GM21515 (cell line): ENCODE measurements around the gene HLA-DMB.
A peak's percentile ranks its signal among the peaks of the same experiment; 100 is the strongest.

ENCODE experiments used
- ATAC-seq: cut with Tn5 transposase; IDR thresholded peaks from one replicate; pipeline ENCODE4 v1.9.1; 2021; ENCODE audit not compliant: unreplicated experiment

HLA-DMB gene

DNA sequence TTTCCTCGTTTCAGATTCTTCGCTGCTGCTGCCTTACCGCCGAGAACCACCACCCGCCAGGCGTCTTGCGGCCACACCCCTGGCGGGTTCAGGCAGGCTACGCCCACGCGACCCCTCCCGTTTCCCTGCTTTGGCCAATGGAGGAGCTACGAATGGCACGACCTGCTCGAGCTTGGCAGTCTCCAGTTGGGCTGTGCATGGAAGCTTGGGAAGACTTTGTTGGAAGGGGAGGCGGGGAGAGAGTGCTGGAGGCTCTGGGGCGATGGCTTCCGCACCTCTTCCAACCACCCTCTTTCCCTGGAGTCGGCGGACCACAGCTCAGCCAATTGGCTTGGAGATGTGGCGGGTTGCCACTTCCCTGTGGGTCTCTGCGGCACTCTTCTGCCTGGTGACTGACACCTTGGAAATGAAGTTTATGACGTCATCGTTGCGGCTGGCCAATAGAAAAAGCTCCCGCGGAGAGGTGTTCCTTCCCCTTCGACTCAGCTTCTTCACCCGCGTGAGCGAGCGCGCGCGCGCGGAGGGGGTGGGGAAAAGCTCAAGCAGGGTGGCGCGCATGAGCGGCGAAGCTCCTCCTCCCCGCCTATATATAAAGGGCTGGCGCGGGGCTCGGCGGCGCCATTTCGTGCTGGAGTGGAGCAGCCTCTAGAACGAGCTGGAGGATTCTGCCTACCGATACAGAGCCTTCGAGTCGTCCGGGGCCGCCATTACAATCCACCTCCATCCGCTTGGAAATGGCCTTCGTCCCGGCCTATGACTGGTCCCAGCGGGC is 30.9 kb upstream of the HLA-DMB start:
- ATAC-seq = peak; percentile 47

DNA sequence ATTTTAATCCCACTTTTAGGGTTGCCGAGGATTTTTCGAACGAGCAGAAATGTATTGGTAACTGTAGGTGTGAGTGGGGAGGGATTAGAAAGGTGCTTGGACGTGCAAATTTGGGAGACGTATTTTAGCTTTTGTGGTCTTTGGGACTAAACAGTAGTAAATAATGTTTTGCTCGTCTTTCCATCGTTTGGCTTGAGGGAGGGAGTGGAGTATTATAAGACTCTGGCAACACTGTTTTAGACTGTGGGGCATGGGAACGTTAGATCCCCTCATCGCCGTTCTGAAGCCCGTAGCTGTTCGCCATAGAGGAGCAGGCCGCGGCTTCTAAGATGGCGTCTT is 30.4 kb upstream of the HLA-DMB start:
- ATAC-seq = no peak

DNA sequence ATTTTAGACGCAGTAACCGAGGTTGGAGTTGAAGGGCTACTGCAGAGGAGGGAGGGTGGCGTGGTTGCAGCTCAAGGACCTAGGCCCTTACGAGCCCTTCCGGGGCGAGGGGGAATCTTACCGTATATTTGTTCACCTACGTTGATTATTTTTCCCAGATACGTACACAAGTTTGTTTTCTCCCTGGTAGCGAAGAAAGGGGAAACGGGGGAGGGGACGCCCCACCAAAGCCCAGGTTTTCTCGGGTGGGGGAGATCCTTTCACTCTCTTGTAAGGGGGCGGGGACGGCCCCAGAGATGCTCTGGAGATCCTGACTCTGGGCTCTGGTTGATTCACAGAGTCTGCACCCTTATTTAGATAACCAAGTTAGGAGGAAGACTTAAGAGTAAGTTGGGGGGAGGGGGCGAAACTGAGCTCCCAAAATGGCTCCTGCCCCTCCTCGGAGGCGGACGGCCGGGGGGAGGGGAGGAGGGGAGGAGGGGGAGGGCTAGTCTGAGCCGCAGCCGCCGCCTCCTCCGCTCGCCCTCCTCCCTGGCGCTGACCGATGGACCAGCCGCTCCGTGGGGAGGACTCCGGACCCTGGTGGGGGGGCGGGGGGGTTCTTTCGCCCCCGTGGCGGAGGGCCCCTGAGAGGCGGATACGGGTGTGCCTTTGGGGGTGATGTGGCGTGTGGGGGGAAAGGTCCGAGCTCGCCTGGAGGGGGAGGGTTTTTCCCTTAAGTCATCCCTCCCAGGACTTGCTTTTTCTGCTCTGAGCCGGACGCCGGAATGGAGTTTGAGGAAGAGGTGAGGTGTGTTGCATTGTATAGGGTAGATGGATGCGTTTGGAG is 29.8 kb upstream of the HLA-DMB start:
- ATAC-seq = no peak

DNA sequence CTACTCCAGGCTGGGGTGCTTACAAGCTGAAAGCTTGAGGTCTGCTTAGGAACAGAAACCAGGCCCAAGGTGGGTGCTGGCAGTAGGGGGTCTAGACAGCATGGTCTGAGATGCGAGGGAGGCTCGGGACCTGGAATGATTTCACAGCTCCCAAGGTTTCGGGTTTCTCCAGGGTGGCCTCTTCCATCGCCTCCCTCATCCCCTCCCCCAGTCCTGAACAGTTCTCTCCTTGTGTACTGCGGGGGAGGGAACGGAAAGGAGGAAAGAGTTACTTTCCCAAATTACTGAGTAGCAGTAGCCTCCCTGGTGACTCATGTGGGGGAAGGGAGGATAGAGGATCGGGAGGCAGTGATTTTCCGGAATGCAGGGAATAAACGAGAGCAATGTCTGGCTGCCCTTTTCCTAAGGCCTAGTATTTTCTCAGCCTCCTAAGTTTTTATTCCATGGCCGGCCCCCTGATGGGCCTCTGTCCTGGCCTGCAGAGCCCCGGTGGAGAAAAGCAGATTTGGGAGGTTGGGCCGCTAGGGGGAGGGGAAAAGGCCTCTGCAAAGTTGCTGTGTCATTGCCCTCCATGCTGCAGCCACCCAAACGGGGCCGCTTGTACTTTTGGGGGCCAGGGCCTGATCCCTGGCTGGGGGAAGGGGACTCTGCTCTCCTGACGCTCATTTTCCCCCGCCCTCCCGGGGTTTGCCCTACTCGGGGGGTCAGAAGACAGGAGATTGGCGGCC is 29.0 kb upstream of the HLA-DMB start:
- ATAC-seq = no peak

DNA sequence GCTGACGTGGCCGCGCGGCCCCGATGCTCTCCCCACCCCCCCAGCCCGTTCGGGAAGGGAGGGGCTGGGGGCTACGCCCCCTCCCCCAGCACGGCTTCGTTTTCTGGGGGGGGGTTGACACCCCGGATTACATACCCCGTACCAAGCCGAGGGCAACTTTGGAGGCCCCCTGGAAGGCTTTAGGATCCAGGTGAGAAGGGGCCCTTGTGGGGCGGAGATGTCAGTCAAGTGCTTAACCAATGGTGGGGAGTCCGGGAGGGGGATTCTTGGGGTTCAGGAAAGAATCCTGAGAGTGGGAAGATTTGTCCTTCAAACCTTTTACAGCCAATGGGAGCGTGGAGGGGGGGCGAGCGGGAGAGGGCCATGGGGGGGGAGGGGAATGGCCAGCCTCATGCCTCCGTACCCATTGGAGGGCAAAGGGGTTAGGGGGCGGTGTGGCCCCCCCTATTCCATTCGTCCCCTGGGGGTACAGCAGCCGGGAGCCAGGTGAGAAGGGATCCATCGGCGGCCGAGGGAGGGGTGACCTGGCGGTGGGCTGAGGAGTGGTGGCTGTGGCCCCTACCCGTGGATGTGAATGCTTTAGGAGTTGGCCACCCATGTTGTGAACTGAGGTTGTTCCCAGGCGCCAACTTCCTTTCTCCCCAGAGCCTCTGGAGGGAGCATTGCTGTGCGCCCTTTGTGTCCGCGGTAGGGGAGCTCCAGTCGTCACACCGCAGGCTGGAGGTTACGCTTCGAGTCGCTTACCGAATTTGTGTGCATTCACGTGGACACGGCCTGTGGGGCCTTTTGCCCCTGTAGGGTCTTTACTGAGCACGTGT is 28.2 kb upstream of the HLA-DMB start:
- ATAC-seq = no peak

DNA sequence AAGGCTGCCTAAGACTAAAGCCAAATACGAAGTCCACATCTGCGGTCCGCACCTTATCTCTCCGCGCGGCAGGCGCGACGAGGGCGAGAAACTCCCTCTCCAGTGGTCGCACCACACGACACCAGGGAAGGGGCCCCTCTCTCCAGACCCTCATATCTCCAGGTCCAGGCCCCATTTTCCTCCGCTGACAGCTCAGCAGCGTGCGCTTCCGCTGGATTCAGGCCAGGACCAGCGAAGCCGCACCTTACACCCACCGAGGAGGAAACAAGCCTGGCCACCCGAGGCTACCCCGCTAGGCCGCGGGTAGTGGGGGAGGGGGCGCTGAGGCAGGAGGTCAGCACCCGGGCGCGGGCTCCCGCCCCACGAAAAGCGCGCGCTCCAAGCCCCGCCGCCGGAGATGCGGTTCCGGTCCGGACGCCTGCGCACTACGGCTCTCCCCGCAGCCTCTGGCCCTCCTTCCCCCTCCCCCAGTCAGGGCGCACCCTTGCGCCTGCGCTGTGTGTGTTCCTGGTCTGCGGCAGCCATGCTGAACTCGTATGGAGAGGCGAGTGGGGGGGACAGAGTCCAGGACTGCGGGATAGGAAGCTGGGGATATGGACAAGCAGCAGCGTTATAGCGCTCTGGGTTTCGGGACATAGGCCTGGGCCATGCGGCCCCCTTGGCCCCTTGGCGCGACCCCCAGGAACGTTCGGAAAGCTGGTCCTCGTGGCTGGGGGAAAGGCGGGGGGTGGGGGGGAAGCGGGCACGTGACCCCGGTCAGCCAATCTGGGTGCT is 27.5 kb upstream of the HLA-DMB start, which contains the start of gene BRD2:
Gene BRD2 (plus strand): TSS at position 502 of the 774 bp plus-strand sequence. CDS start 4,305 bp downstream, outside the sequence.
- ATAC-seq = peak; percentile 31

DNA sequence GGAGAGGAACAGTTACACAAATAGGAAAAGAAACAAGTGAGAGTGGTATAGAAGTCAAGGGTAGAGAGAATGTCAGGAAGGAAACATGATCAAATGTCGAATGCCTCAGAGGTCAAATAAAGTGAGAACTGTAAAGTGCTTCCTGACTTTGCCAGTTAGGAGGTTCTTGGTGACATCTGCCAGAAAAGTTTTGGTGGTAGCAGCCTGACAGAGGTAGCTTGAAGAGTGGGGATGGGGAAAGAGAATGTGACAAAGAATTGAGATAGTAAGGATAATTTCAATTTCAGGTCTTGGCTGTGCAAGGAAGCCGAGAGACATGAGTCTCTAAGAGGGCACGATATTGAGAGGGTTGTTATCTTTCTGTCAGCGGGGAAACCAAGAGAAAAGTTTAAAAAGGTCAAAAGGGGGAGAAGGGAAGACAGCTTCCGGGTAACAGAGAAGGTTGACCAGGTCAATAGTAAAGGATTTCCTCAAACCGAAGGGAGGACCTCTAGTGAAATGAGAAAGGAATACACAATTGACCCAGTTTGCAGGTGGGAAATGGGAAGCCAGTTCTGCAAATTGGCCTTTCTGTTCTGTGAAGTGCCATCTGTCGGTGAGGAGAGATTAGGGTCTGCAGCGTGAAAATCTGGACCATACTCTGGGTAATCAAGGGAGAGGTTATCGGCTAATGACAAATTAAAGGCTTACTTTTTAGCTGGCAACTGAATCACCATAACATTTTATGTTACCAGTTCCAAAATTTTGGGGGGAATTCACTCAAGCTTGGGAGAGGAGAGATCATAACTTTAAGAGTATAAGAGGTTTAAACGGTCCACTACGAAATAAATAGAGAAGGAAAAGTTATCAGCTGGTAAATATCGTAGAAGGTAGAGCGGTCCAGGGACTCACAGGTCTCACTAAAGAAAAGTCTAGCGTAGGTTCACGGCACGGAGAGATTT is 26.6 kb upstream of the HLA-DMB start:
- ATAC-seq = no peak

DNA sequence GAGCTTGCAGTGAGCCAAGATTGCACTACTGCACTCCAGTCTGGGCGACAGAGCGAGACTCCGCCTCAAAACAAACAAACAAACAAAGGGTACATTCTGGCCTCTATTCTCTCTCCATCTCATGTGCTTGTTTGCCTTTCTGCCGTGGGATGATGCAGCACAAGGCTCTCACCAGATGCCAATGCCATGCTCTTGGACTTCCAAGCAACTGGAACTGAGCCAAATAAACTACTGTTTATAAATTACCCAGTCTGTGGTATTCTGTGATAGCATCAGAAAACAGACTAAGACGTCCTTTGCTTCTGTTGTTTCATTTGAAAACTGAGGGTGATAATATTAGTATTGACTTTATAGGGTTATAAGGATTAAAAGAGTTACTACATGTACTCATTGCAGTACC is 23.9 kb upstream of the HLA-DMB start:
- ATAC-seq = no peak

DNA sequence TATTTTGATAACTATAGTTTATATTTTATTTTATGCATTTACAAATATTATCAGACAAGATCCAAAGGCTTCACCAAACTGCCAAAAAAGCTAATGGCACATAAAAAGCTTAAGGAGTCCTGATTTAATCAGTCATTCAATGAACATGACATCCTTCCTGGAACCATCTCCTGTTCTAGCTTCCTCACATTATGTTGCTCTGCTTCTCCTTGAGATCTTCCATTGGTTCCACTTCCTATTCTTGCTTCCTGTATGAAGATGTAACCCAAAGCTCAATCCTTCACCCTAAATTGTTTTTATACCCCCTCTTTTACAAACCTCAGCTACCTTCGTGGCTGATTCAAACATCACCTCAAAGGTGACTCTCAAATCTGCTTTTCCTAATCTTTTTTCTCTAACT is 23.0 kb upstream of the HLA-DMB start:
- no peak for ATAC-seq

DNA sequence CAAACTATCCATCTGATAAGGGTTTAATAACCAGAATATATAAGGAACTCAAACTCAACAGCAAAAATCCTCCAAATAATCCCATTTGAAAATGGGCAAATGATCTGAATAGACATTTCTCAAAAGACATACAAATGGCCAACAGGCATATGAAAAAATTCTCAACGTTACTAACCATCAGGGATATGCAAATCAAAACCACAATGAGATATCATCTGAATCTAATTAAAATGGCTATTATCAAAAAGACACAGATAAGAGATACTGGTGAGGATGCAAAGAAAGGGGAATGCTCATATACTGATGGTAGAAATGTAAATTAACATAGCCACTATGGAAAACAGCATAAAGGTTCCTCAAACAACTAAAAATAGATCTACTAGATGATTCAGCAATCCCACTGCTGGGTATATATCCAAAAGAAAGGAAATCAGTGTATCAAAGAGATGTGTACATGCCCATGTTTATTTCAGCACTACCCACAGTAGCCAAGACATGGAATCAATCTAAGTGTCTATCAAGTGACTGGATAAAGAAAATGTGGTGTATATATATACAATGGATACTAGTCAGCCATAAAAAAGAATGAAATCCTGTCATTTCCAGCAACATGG is 21.5 kb upstream of the HLA-DMB start:
- no peak for ATAC-seq

DNA sequence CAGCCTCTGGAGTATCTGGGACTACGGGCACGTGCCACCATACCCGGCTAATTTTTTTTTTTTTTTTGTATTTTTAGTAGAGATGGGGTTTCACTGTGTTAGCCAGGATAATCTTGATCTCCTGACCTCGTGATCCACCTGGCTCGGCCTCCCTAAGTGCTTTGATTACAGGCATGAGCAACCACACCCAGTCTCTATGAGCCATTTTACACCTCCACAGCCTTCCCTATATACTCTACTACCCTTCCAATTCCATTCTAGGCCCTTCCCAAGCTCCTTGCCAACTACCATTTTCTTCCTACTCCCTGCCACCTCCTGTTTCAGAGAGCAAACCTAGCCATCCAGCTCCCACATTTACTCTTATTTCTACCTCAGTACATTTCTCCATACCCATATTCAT is 19.7 kb upstream of the HLA-DMB start:
- ATAC-seq = no peak

DNA sequence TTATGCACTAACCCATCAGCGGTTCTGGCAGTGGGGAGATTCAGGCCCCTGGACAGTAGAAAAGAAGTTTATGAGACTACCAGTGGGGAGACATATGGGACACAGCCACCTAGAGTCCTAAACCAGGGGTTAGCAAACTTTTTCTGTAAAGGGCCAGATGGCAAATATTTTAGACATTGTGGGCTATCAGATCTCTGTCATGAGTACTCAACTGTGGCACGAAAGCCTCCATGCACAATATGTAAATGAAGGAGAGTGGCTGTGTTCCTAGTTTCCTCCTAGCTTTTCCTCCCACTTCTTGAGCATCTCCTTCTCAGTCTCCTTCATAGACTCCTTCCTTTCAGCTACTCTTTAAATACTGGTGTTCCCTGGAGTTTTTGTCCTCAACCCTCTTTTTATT is 15.3 kb upstream of the HLA-DMB start:
- ATAC-seq = no peak

DNA sequence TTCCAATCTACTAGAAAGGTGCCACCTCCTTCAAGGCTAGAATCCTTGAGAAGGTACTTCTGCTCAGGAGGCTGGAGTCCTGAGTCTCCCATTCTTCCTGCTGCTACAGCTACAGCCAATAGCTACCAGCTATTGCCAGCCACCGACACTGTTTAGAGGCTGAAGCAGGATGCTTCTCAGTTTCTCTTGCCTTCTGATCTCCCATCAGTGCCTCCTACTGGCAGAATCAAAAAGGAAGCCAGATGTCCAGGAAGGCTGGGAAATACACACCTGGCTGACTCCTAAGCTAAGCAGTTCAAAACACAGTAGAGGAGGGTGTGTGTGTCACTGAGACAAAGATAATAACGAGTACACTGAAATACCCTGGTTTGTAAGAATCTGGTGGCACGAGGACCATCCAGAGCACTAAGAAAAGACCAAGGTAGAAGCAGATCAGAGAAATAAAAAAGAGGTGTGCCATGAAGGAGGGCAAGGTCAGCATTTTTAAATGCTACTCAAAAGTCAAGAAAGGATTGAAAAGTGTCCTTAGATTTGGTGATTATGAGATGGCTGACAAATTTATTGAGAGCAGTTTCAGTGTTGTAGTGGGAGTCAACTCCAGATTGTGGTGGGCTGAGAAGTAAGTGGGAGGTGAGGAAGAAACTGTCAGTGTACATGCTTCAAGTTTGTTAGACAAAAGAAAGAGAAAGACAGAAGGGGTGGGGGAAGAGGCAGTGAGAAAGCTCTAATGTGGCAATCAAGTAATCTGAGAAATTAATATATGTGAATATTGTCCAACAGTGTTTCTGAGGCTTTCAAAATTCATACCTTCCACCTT is 14.4 kb upstream of the HLA-DMB start:
- ATAC-seq = no peak

DNA sequence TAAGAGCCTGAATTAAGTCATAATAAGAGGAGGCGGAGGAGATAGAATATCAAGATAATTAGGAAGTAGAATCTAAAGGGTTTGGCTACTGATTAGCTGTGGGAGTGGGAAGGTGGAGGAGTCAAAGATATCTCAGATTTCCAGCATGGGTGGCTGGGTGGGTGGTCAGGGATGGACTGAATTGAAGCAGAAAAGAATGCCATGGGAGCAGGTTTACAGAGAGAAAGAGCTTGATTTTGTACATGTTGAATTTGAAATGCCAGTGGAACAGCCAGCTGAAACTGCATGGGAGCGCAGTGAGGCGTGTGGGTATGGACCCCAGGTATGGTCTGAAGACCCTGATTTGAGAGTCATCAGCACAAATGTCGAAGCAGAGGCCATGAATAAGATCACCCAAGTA is 13.4 kb upstream of the HLA-DMB start:
- ATAC-seq = no peak

DNA sequence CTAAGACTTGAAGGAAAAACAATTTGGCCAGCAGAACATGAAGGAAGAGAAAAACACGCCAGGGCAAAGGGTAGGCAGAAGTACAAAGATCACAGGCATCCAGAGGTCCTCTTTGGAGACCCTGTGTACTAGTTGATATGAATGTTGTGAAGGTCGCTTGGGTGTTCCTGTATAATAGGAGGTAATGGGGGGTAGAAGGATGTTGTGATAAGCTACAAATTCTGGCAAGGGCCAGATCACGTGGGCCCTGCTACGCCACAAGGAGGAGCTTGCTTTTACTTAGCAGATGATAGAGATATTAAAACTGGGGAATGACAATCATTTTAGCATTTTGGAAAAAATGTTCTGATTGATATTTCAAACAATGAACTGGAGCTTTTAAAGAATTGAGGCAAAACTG is 12.9 kb upstream of the HLA-DMB start:
- no peak for ATAC-seq

DNA sequence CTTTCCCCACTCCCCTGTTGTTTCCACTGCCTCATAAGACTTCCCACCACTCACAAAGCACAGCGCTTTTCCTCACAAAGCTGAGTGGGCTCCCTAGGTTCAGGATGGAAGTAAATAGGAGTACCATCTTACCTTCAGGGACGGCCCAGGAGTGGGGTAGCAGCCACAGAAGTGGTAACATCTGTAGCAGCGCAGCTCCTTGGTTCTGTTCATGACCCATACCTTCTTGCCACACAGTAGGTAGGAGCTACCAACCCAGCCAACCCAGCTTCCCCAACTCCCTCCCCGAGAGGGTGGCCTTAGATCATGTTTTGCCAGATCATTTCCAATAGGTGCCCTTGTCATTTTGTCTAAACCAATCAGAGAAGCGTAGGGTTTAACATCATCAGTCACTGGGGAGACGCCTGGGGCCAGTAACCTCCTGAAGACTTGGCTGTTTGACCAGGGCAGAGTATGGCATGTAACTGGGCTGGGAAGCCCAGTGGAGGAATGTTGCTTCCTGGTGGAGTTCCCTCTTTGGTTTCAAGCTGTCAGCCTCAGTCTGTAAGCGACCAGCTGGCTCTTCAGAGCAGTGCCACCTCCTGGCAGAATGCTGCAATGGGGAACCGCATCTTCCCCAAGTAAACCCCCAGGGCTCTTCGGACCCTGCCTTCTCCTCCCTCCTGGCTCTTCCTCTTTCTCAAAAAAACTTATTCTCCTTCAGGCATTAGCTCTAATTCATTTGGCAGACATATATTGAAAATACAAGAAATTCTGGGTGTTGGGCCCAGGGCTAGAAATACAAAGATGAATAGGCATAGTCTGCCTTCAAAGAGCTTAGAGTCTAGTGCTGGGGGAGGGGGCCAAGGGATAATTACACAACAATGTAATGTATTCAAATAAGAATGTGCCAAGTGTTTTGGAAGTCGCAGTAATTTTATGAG is 12.2 kb upstream of the HLA-DMB start, which contains the start of gene HLA-DMA:
Gene HLA-DMA (minus strand): TSS at position 281 of the 923 bp plus-strand sequence. CDS start 61 bp downstream, at position 220.
- ATAC-seq = peak; percentile 71
